ENCODE results near the gene ALX3.

- TF ChIP-seq CTCF (IDR thresholded peaks at IDR 0.05) (no peak), EP300 (IDR thresholded peaks at IDR 0.05) (peak in 1 of 2 donors; percentile 50)
These were observed 14.0 kb upstream of the ALX3 start for GRCh38 chr1:110084227-110085078.

Data from tibial nerve (tissue), 4 donors.